IMR-90 (cell line): Measurements from ENCODE around the gene OR52K2. TPM values are rescaled to one million over a fixed set of nuclear protein-coding genes. Genes with fewer than 3 reads are reported as not detected.

Experiments
- ATAC-seq: fragments of 200-7000 bp; cut with Tn5 transposase; 2 replicates; pipeline ENCODE4 v1.9.1; 2020; ENCODE audit warnings: low read depth, mild to moderate bottlenecking, moderate library complexity
- BruUV-seq: library from RNA; stranded (reverse); fragments of 400-500 nt; replicated peaks from 2 replicates; lab custom pipeline; 2021; lab: Mats Ljungman, UMichigan
- CTCF ChIA-PET: fragments of 300-600 bp; formaldehyde crosslinking; extraction: SDS; loops from one replicate; lab custom pipeline; 2021; ENCODE audit warnings: antibody characterized with exemption; lab: Yijun Ruan, JAX
- POLR2A ChIA-PET: fragments of 300-600 bp; sonication (Branson Sonifier 250); formaldehyde crosslinking; loops from one replicate; lab custom pipeline; 2022; ENCODE audit warnings: antibody characterized with exemption; ENCODE audit not compliant: unreplicated experiment; lab: Charles Lee
- DNase-seq: peaks from one replicate; pipeline ENCODE4 v3.0.0; 2013
- H2AFZ ChIP-seq: replicated peaks from 2 replicates; pipeline ENCODE3; 2013; ENCODE audit warnings: low read length, mild to moderate bottlenecking; ENCODE audit not compliant: poor library complexity
- H2AK5ac ChIP-seq: 2 replicates; pipeline ENCODE4 v1.6.1; 2013; ENCODE audit warnings: low read depth, low read length, inconsistent platforms
- H2AK9ac ChIP-seq: replicated peaks from 2 replicates; pipeline ENCODE3; 2013; ENCODE audit warnings: mild to moderate bottlenecking, low read depth, low read length, moderate library complexity; ENCODE audit not compliant: poor library complexity
- H2BK120ac ChIP-seq: 2 replicates; pipeline ENCODE4 v1.6.1; 2013; ENCODE audit warnings: low read depth, low read length, inconsistent platforms
- H2BK15ac ChIP-seq: 3 replicates; pipeline ENCODE4 v1.6.1; 2013; ENCODE audit warnings: low read depth, low read length, inconsistent platforms
- H2BK20ac ChIP-seq: 2 replicates; pipeline ENCODE4 v1.6.1; 2013; ENCODE audit warnings: low read depth, mild to moderate bottlenecking, inconsistent platforms, low read length, moderate library complexity
- H2BK5ac ChIP-seq: 2 replicates; pipeline ENCODE4 v1.6.1; 2013; ENCODE audit warnings: mild to moderate bottlenecking, low read depth, low read length, inconsistent platforms; ENCODE audit not compliant: poor library complexity, severe bottlenecking
- H3K14ac ChIP-seq: replicated peaks from 2 replicates; pipeline ENCODE4 v1.6.1; 2013; ENCODE audit warnings: low read depth, low read length, inconsistent platforms
- H3K18ac ChIP-seq: 2 replicates; pipeline ENCODE4 v1.6.1; 2013; ENCODE audit warnings: low read depth, low read length, control low read depth
- H3K23ac ChIP-seq: 2 replicates; pipeline ENCODE4 v1.6.1; 2013; ENCODE audit warnings: low read depth, low read length, inconsistent platforms
- H3K27ac ChIP-seq: 2 replicates; pipeline ENCODE4 v1.5.1; 2013; ENCODE audit warnings: mild to moderate bottlenecking, control low read depth, low read length; ENCODE audit not compliant: insufficient read depth
- H3K27me3 ChIP-seq: 2 replicates; pipeline ENCODE4 v1.6.1; 2013; ENCODE audit warnings: low read length; ENCODE audit not compliant: control insufficient read depth, insufficient read depth
- H3K36me3 ChIP-seq: 2 replicates; pipeline ENCODE4 v1.6.1; 2013; ENCODE audit warnings: low read length, mixed read lengths; ENCODE audit not compliant: control insufficient read depth, insufficient read depth
- H3K4ac ChIP-seq: 2 replicates; pipeline ENCODE4 v1.6.1; 2013; ENCODE audit warnings: low read depth, low read length, inconsistent platforms
- H3K4me1 ChIP-seq: 2 replicates; pipeline ENCODE4 v1.6.1; 2013; ENCODE audit warnings: low read length, mixed read lengths; ENCODE audit not compliant: control insufficient read depth, insufficient read depth
- H3K4me2 ChIP-seq: 2 replicates; pipeline ENCODE4 v1.6.1; 2013; ENCODE audit warnings: low read depth, mild to moderate bottlenecking, control low read depth, low read length, moderate library complexity
- H3K4me3 ChIP-seq: 2 replicates; pipeline ENCODE4 v1.5.1; 2013; ENCODE audit warnings: low read depth, mild to moderate bottlenecking, control low read depth, low read length, moderate library complexity; ENCODE audit not compliant: insufficient read depth
- H3K56ac ChIP-seq: 2 replicates; pipeline ENCODE4 v1.6.1; 2013; ENCODE audit warnings: low read length, inconsistent platforms; ENCODE audit not compliant: insufficient read depth; ENCODE audit errors: extremely low read depth
- H3K79me1 ChIP-seq, 2 experiments: 2 replicates each; pipeline ENCODE4 v1.6.1; 2013; ENCODE audit warnings: low read length in 2 of 2, inconsistent platforms in 1 of 2, low read depth in 1 of 2
- H3K9ac ChIP-seq: 2 replicates; pipeline ENCODE4 v1.6.1; 2013; ENCODE audit warnings: low read depth, low read length, control low read depth
- H3K9me1 ChIP-seq: 2 replicates; pipeline ENCODE4 v1.6.1; 2013; ENCODE audit warnings: low read length, inconsistent platforms; ENCODE audit not compliant: insufficient read depth
- H3K9me3 ChIP-seq: 2 replicates; pipeline ENCODE4 v1.6.1; 2013; ENCODE audit warnings: low read length; ENCODE audit not compliant: control insufficient read depth, insufficient read depth
- H4K20me1 ChIP-seq: 2 replicates; pipeline ENCODE4 v1.6.1; 2013; ENCODE audit warnings: low read length, inconsistent platforms; ENCODE audit not compliant: insufficient read depth
- H4K5ac ChIP-seq: 2 replicates; pipeline ENCODE4 v1.6.1; 2013; ENCODE audit warnings: mild to moderate bottlenecking, low read depth, low read length, control low read depth
- H4K8ac ChIP-seq, 2 experiments: 2 replicates each; pipeline ENCODE4 v1.6.1; 2013; ENCODE audit warnings: low read depth in 2 of 2, low read length in 2 of 2, control low read depth in 1 of 2, inconsistent platforms in 1 of 2
- H4K91ac ChIP-seq: 2 replicates; pipeline ENCODE4 v1.6.1; 2013; ENCODE audit warnings: low read depth, low read length, inconsistent platforms; ENCODE audit not compliant: insufficient read depth
- BHLHE40 ChIP-seq: fragments of 150-350 bp; IDR thresholded peaks from 2 replicates; pipeline ENCODE4 v1.6.1; 2016; ENCODE audit warnings: mild to moderate bottlenecking, low read depth, low read length
- CEBPB ChIP-seq: IDR thresholded peaks from 2 replicates; pipeline ENCODE4 v1.6.1; 2012; ENCODE audit warnings: low read depth, low read length, improper control_type of control experiment
- CHD1 ChIP-seq: IDR thresholded peaks from 2 replicates; pipeline ENCODE4 v1.6.1; 2012; ENCODE audit warnings: low read depth, low read length, improper control_type of control experiment
- FOS ChIP-seq: fragments of 150-350 bp; IDR thresholded peaks from 2 replicates; pipeline ENCODE4 v1.6.1; 2016; ENCODE audit warnings: low read depth, low read length
- MAFK ChIP-seq: IDR thresholded peaks from 2 replicates; pipeline ENCODE4 v1.6.1; 2012; ENCODE audit warnings: low read depth, low read length, improper control_type of control experiment
- MAZ ChIP-seq: IDR thresholded peaks from 2 replicates; pipeline ENCODE4 v1.6.1; 2012; ENCODE audit warnings: low read depth, mild to moderate bottlenecking, low read length, improper control_type of control experiment, moderate library complexity, borderline replicate concordance
- MXI1 ChIP-seq: IDR thresholded peaks from 2 replicates; pipeline ENCODE4 v1.6.1; 2012; ENCODE audit warnings: low read depth, mild to moderate bottlenecking, low read length, moderate library complexity, borderline replicate concordance
- NFE2L2 ChIP-seq: fragments of 150-350 bp; IDR thresholded peaks from 2 replicates; pipeline ENCODE4 v1.6.1; 2016; ENCODE audit warnings: low read depth, mild to moderate bottlenecking, low read length
- POLR2A ChIP-seq: IDR thresholded peaks from 2 replicates; pipeline ENCODE4 v1.6.1; 2012; ENCODE audit warnings: mild to moderate bottlenecking, low read depth, low read length
- RAD21 ChIP-seq: IDR thresholded peaks from 2 replicates; pipeline ENCODE4 v1.6.1; 2012; ENCODE audit warnings: low read length, improper control_type of control experiment
- RCOR1 ChIP-seq: IDR thresholded peaks from 2 replicates; pipeline ENCODE4 v1.6.1; 2012; ENCODE audit warnings: mild to moderate bottlenecking, low read length, improper control_type of control experiment; ENCODE audit not compliant: insufficient replicate concordance
- RFX5 ChIP-seq: IDR thresholded peaks from 2 replicates; pipeline ENCODE4 v1.8.0; 2012; ENCODE audit warnings: low read depth, mild to moderate bottlenecking, low read length, moderate library complexity
- SMC3 ChIP-seq: fragments of 150-350 bp; IDR thresholded peaks from 2 replicates; pipeline ENCODE4 v1.6.1; 2016; ENCODE audit warnings: low read depth, mild to moderate bottlenecking, antibody characterized with exemption, low read length, moderate library complexity
- WGBS, 2 experiments: methylation state at CpG; one replicate each; pipeline versions ENCODE4 v1.1.5 to v1.1.7; 2013; ENCODE audit warnings: missing lambda C conversion rate in 2 of 2; ENCODE audit not compliant: insufficient read length in 1 of 2; ENCODE audit errors: extremely low coverage in 2 of 2; 5-methylcytosine and 5-hydroxymethylcytosine counted together
- dilution Hi-C: fragments of 300-500 bp; cut with HindIII; formaldehyde crosslinking; loops from one replicate; pipeline ENCODE4 v1.14.3; 2018; ENCODE audit warnings: low sequenced_read_pairs; ENCODE audit not compliant: unreplicated experiment
- in situ Hi-C: fragments of 300-500 bp; cut with MboI; formaldehyde crosslinking; loops from 3 replicates; pipeline ENCODE4 v1.14.3; 2019; ENCODE audit warnings: low sequenced_read_pairs, inconsistent platforms, mixed read lengths
- intact Hi-C: fragments of 100-400 bp; cut with micrococcal nuclease; formaldehyde crosslinking; loops from 2 replicates; pipeline ENCODE4 v1.10.0; 2022
- polyA plus RNA-seq, 3 experiments: library from polyadenylated mRNA; depleted of rRNA; stranded (reverse); fragments of >200 nt; gene quantifications; 2 replicates each; pipeline ENCODE4 v1.2.3, GENCODE V29; 2012; ENCODE audit warnings: low replicate concordance in 1 of 3
- total RNA-seq: library from RNA; depleted of rRNA; stranded (reverse); fragments of >200 nt; gene quantifications from 2 replicates; pipeline ENCODE4 v1.2.3, GENCODE V29; 2012
- TF ChIP-seq, protein P1 (sequence below): conservative IDR thresholded peaks from 2 replicates; pipeline ENCODE4 v1.5.1; 2012; ENCODE audit warnings: mild to moderate bottlenecking, low read depth, low read length, improper control_type of control experiment
- TF ChIP-seq, protein P2 (sequence below): fragments of 150-350 bp; IDR thresholded peaks from 2 replicates; pipeline ENCODE4 v1.6.1; 2016; ENCODE audit warnings: low read depth, mild to moderate bottlenecking, low read length, moderate library complexity, borderline replicate concordance
- TF ChIP-seq, protein P3 (sequence below): fragments of 150-350 bp; IDR thresholded peaks from 2 replicates; pipeline ENCODE4 v1.6.1; 2017; ENCODE audit warnings: mild to moderate bottlenecking, antibody characterized with exemption, low read length, low read depth

Gene OR52K2
- total and polyA plus RNA-seq, 2 of the 4 experiments (the other 2 are of a cell fraction) = not detected

DNA sequence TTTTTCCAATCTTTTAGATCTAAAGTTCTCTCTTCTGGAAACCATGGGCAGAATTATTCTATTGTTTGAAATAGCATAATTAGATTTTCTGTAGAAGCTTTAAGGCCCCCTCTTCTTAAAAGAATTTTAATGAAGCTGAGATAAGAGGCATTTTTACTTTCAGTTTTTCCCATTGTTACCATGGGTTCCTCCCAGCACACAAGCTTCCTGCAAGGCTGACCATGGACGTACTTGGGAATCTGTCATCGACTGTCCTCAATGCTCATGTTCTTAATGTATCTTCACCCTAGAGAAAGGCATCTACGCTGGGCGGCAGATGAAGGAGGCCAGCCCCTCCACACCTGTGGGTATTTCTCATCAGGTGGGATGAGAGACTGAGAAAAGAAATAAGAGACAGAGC lies 11.1 kb downstream of the OR52K2 start:
- intact Hi-C loops = no loop called here
- H3K56ac ChIP-seq = no peak overlapping the region
- H3K36me3 ChIP-seq = no peaks in the 10 kb centered on the region
- no peak overlapping the region for H3K4me3 ChIP-seq
- H4K91ac ChIP-seq = no peak overlapping the region
- H3K9ac ChIP-seq = no peak overlapping the region
- CTCF ChIA-PET = no interaction called here
- H2AFZ ChIP-seq = no peak overlapping the region
- DNase-seq = no peak
- POLR2A ChIA-PET = no interaction called here
- peaks cover 2% of the 10 kb centered on the region; the same call in 1 of the 2 replicates for H3K9me3 ChIP-seq
- no TSS peak for BruUV-seq
- H4K8ac ChIP-seq = no peak overlapping the region
- dilution Hi-C loops = no loop called here
- ATAC-seq = no peak
- no peak overlapping the region for H2AK9ac ChIP-seq
- no peaks in the 10 kb centered on the region for H4K20me1 ChIP-seq
- H3K27me3 ChIP-seq = no peaks in the 10 kb centered on the region
- TF ChIP-seq, protein P1, sequence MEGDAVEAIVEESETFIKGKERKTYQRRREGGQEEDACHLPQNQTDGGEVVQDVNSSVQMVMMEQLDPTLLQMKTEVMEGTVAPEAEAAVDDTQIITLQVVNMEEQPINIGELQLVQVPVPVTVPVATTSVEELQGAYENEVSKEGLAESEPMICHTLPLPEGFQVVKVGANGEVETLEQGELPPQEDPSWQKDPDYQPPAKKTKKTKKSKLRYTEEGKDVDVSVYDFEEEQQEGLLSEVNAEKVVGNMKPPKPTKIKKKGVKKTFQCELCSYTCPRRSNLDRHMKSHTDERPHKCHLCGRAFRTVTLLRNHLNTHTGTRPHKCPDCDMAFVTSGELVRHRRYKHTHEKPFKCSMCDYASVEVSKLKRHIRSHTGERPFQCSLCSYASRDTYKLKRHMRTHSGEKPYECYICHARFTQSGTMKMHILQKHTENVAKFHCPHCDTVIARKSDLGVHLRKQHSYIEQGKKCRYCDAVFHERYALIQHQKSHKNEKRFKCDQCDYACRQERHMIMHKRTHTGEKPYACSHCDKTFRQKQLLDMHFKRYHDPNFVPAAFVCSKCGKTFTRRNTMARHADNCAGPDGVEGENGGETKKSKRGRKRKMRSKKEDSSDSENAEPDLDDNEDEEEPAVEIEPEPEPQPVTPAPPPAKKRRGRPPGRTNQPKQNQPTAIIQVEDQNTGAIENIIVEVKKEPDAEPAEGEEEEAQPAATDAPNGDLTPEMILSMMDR = no peak
- TF ChIP-seq RFX5 (no peak), SMC3 (no peak), MAZ (no peak), RCOR1 (no peak), CHD1 (no peak), MXI1 (no peak), MAFK (no peak), POLR2A (no peak), FOS (no peak), RAD21 (no peak), BHLHE40 (no peak), CEBPB (no peak), NFE2L2 (no peak)
- TF ChIP-seq, protein P2, sequence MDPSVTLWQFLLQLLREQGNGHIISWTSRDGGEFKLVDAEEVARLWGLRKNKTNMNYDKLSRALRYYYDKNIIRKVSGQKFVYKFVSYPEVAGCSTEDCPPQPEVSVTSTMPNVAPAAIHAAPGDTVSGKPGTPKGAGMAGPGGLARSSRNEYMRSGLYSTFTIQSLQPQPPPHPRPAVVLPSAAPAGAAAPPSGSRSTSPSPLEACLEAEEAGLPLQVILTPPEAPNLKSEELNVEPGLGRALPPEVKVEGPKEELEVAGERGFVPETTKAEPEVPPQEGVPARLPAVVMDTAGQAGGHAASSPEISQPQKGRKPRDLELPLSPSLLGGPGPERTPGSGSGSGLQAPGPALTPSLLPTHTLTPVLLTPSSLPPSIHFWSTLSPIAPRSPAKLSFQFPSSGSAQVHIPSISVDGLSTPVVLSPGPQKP = no peak
- TF ChIP-seq, protein P3, sequence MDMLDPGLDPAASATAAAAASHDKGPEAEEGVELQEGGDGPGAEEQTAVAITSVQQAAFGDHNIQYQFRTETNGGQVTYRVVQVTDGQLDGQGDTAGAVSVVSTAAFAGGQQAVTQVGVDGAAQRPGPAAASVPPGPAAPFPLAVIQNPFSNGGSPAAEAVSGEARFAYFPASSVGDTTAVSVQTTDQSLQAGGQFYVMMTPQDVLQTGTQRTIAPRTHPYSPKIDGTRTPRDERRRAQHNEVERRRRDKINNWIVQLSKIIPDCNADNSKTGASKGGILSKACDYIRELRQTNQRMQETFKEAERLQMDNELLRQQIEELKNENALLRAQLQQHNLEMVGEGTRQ = no peak
- H4K5ac ChIP-seq = no peak overlapping the region
- H3K4me2 ChIP-seq = no peak overlapping the region
- no peaks in the 10 kb centered on the region for H3K9me1 ChIP-seq
- no CpG with 5 or more reads among the region's 4 CpGs for WGBS, 2 experiments
- no peak overlapping the region for H3K18ac ChIP-seq
- no peak overlapping the region for H2AK5ac ChIP-seq
- H3K4me1 ChIP-seq = no peaks in the 10 kb centered on the region
- no peak overlapping the region for H3K27ac ChIP-seq
- no peak overlapping the region for H3K14ac ChIP-seq
- H2BK120ac ChIP-seq = no peak overlapping the region
- no peak overlapping the region for H2BK5ac ChIP-seq
- H3K79me1 ChIP-seq = no peaks in the 10 kb centered on the region
- H2BK15ac ChIP-seq = no peak overlapping the region
- in situ Hi-C loops = no loop called here
- no peak overlapping the region for H3K23ac ChIP-seq
- no peak overlapping the region for H2BK20ac ChIP-seq
- H3K4ac ChIP-seq = no peak overlapping the region
